Measurements from ENCODE around the gene ATP2C2. TPM values are rescaled to one million over a fixed set of nuclear protein-coding genes. Genes with fewer than 3 reads are reported as not detected.

ATP2C2 gene
- total and polyA plus RNA-seq, 9 of the 15 experiments (the other 6 are each of a cell fraction or from before 2014, with no cell fraction given) = 0.75 TPM; not detected in 8

DNA sequence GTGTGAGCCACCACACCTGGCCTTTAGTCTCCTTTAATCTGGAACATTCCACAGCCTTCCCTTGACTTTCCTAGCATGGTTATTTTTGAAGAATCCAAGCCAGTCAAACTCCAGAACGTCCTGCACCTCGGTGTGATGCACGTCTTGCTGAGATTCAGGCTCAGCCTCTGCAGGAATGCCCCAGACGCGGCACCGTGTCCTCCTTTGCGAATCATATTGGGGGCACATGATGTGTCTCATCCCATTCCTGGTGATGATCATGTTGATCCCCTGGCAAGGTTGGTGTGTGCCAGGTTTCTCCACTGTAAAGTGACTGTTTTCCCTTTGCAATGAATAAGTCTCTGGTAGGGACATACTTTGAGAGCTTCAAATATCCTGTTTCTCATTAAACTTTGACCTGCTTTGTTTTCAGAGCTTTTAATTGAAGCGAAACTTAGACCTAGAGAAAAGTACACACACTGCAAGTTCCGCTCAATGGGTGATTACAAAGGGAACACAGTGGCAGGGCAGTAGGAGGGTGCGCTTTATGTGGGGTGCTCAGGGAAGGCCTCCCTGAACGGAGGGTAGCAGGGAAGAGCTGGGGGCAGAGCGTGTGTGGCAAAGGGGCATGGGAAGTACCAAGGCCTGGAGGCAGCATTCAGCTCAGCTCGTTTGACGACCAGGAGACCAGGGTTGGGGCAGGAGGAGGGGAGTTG lies 9.6 kb upstream of the ATP2C2 start:
- no TSS peak for BruUV-seq (replicated peaks)
- in situ Hi-C loops (cut with MboI) = no loop called here
- H3K4me1 ChIP-seq (replicated peaks in 1 of 2; ENCODE audit: control insufficient read depth in 2 of 2, insufficient read depth in 2 of 2, low read length in 2 of 2) = no peaks in the 10 kb centered on the region
- no peak for ATAC-seq
- POLR2A ChIA-PET = no interaction called here
- intact Hi-C loops (cut with micrococcal nuclease) = no loop called here
- FAIRE-seq = no peak
- peaks cover 8% of the 10 kb centered on the region; the same call in 1 of the 2 replicates for H4K20me1 ChIP-seq (replicated peaks; ENCODE audit: control insufficient read depth, insufficient read depth, low read length)
- H3K9ac ChIP-seq (ENCODE audit: insufficient read depth in 1 of 2, low read depth in 2 of 2, low read length in 2 of 2) = no peak overlapping the region
- no peaks in the 10 kb centered on the region for H3K79me2 ChIP-seq (ENCODE audit: control insufficient read depth, insufficient read depth, low read length)
- no peaks in the 10 kb centered on the region for H3K9me3 ChIP-seq (replicated peaks; ENCODE audit: control insufficient read depth, insufficient read depth, low read depth, low read length)
- CTCF ChIA-PET (ENCODE audit: low intra/inter-chr PET ratio) = interaction anchor here (0.5 kb wide), 1 partner anchor 503 kb away, joined by 3 read pairs; no protein-coding TSS in a partner anchor
- no peak for TF ChIP-seq ZNF124 (CRISPR knock-in tag; IDR thresholded peaks at IDR 0.05)
- no peak for TF ChIP-seq NFE2 (IDR thresholded peaks at IDR 0.05; ENCODE audit: low read depth)
- TF ChIP-seq CBFA2T3 (IDR thresholded peaks at IDR 0.05) = no peak
- TF ChIP-seq CBFA2T2 (conservative IDR thresholded peaks at IDR 0.05) = no peak
- TF ChIP-seq, protein P1, sequence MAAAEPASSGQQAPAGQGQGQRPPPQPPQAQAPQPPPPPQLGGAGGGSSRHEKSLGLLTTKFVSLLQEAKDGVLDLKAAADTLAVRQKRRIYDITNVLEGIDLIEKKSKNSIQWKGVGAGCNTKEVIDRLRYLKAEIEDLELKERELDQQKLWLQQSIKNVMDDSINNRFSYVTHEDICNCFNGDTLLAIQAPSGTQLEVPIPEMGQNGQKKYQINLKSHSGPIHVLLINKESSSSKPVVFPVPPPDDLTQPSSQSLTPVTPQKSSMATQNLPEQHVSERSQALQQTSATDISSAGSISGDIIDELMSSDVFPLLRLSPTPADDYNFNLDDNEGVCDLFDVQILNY (CRISPR knock-in tag; IDR thresholded peaks at IDR 0.05) = no peak
- TF ChIP-seq, protein P2, sequence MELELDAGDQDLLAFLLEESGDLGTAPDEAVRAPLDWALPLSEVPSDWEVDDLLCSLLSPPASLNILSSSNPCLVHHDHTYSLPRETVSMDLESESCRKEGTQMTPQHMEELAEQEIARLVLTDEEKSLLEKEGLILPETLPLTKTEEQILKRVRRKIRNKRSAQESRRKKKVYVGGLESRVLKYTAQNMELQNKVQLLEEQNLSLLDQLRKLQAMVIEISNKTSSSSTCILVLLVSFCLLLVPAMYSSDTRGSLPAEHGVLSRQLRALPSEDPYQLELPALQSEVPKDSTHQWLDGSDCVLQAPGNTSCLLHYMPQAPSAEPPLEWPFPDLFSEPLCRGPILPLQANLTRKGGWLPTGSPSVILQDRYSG (tag; conservative IDR thresholded peaks at IDR 0.05; ENCODE audit: low read depth) = no peak
- TF ChIP-seq ZNF507 (tag; conservative IDR thresholded peaks at IDR 0.05) = no peak
- TF ChIP-seq, protein P3, sequence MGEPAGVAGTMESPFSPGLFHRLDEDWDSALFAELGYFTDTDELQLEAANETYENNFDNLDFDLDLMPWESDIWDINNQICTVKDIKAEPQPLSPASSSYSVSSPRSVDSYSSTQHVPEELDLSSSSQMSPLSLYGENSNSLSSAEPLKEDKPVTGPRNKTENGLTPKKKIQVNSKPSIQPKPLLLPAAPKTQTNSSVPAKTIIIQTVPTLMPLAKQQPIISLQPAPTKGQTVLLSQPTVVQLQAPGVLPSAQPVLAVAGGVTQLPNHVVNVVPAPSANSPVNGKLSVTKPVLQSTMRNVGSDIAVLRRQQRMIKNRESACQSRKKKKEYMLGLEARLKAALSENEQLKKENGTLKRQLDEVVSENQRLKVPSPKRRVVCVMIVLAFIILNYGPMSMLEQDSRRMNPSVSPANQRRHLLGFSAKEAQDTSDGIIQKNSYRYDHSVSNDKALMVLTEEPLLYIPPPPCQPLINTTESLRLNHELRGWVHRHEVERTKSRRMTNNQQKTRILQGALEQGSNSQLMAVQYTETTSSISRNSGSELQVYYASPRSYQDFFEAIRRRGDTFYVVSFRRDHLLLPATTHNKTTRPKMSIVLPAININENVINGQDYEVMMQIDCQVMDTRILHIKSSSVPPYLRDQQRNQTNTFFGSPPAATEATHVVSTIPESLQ (CRISPR knock-in tag; IDR thresholded peaks at IDR 0.05) = no peak
- TF ChIP-seq KDM4B (IDR thresholded peaks at IDR 0.05; ENCODE audit: borderline replicate concordance in 2 of 2, low read depth in 1 of 2) = no peak
- no peak for TF ChIP-seq SIX5 (IDR thresholded peaks at IDR 0.05; ENCODE audit: borderline replicate concordance in 1 of 2, insufficient read depth in 1 of 2, low read depth in 1 of 2, low read length in 2 of 2)
- peaks cover 48 to 76% of the 10 kb centered on the region in 2 experiments for H3K27me3 ChIP-seq (ENCODE audit: control insufficient read depth in 2 of 2, insufficient read depth in 2 of 2, low read length in 2 of 2)
- H3K27ac ChIP-seq (ENCODE audit: extremely low read depth, low read depth, low read length) = no peak overlapping the region
- no peaks in the 10 kb centered on the region for H3K36me3 ChIP-seq (ENCODE audit: control insufficient read depth, insufficient read depth, low read length)
- no peak for DNase-seq (ENCODE audit: extremely low read depth in 1 of 4, low spot score in 3 of 4)
- under 1% methylated on average over 14 of the region's 14 CpGs for WGBS (ENCODE audit: insufficient coverage, low coverage, missing lambda C conversion rate)
- no peaks in the 10 kb centered on the region for H3K9me1 ChIP-seq (ENCODE audit: control insufficient read depth, insufficient read depth, low read length)
- no peak overlapping the region for H3K4me3 ChIP-seq
- no peak overlapping the region for H2AFZ ChIP-seq (ENCODE audit: low read depth, low read length)
- no peak overlapping the region for H3K4me2 ChIP-seq (ENCODE audit: insufficient read depth, low read length)

All from K562 (cell line).